Activated effector memory CD4-positive, alpha-beta T cell treated with Interleukin-2 at 50 U/mL for 16 hours (primary cell): ENCODE results near the gene MAP3K4.

ENCODE experiments used
- DNase-seq: peaks from one replicate; pipeline ENCODE4 v3.0.0-alpha.2; 2020

MAP3K4 gene

GRCh38 chr6:161041274-161041673 lies 49.7 kb downstream of the MAP3K4 start:
- DNase-seq = no peak

GRCh38 chr6:161044335-161044734 lies 52.8 kb downstream of the MAP3K4 start:
- DNase-seq = no peak

GRCh38 chr6:161048641-161049040 lies 57.1 kb downstream of the MAP3K4 start:
- DNase-seq = no peak

GRCh38 chr6:161050134-161050765 lies 58.7 kb downstream of the MAP3K4 start:
- DNase-seq = no peak

GRCh38 chr6:161053103-161053502 lies 61.5 kb downstream of the MAP3K4 start:
- DNase-seq = no peak

- no peak for DNase-seq
These were observed 63.3 kb downstream of the MAP3K4 start for GRCh38 chr6:161054876-161055275.

- no peak for DNase-seq
These were observed 64.9 kb downstream of the MAP3K4 start for GRCh38 chr6:161056451-161056850.

GRCh38 chr6:161057103-161058091 lies 65.8 kb downstream of the MAP3K4 start:
- DNase-seq = no peak

GRCh38 chr6:161058741-161059140 lies 67.2 kb downstream of the MAP3K4 start:
- DNase-seq = no peak

GRCh38 chr6:161061576-161061975 lies 70.0 kb downstream of the MAP3K4 start:
- DNase-seq = no peak

GRCh38 chr6:161064915-161065314 lies 73.3 kb downstream of the MAP3K4 start:
- no peak for DNase-seq

GRCh38 chr6:161066511-161066910 lies 74.9 kb downstream of the MAP3K4 start:
- DNase-seq = no peak

GRCh38 chr6:161067749-161068148 lies 76.2 kb downstream of the MAP3K4 start:
- no peak for DNase-seq

GRCh38 chr6:161068321-161068741 lies 76.8 kb downstream of the MAP3K4 start:
- no peak for DNase-seq

- DNase-seq = no peak
These were observed 82.4 kb downstream of the MAP3K4 start for GRCh38 chr6:161073930-161074329.

GRCh38 chr6:161074496-161075121 lies 83.0 kb downstream of the MAP3K4 start:
- DNase-seq = no peak

- DNase-seq = peak; percentile 17
These were observed 84.7 kb downstream of the MAP3K4 start for GRCh38 chr6:161076181-161076677.

GRCh38 chr6:161079566-161080262 lies 88.1 kb downstream of the MAP3K4 start:
- DNase-seq = peak; percentile 55

GRCh38 chr6:161080263-161080970 lies 88.8 kb downstream of the MAP3K4 start:
- no peak for DNase-seq

GRCh38 chr6:161082215-161082614 lies 90.6 kb downstream of the MAP3K4 start:
- DNase-seq = no peak

- DNase-seq = no peak
These were observed 93.7 kb downstream of the MAP3K4 start for GRCh38 chr6:161085246-161085645.
